Heart left ventricle (tissue), 13 donors: Measurements from ENCODE around the gene EMID1.

Experiments used
- CTCF ChIP-seq, 12 donors: fragments of 200-600 bp; sonication (generic) in 4 of 12; IDR thresholded peaks; one replicate each; pipeline versions ENCODE4 v1.5.0 to v1.8.0; 2018 to 2022; ENCODE audit warnings: antibody characterized with exemption in 12 of 12, mild to moderate bottlenecking in 5 of 12
- POLR2A ChIP-seq, 2 donors: fragments of 450-650 bp; IDR thresholded peaks; one replicate each; pipeline ENCODE4 v1.6.1; 2017; ENCODE audit warnings: antibody characterized with exemption in 2 of 2, mild to moderate bottlenecking in 2 of 2, moderate library complexity in 2 of 2
- donor health status: ischemic (EF 13 %, LVEDD 7.1; RV severe dilation, severe dysfunction).
- donor health status: DM: no; HTN: yes; CAD: no.
- donor health status: DM: no; HTN: no; CAD: no.
- donor health status: ischemic (EF 25% LVEDD 6.9; RV normal size, moderate dysfunction).
- donor health status: ischemic (EF 25% LVEDD 5.7; RV mildly dilated, moderate dysfunction).
- donor health status: ischemic (EF 35%, LVEDD 5.7; RV mildly dilated, moderate dysfunction).
- donor health status: nonischemic (EF 11% LVEDD 7.7; RV severe dilation, severe dysfunction).
- donor health status: DM: yes; HTN: yes; CAD: no.
- donor health status: PGD.
- donor health status: ischemic (EF 29% LVEDD 5.4; RV normal size, mild dysfunction).
- donor health status: nonischemic (EF 23%, LVEDD 6.1; RV moderate dilation, normal function).

GRCh38 chr22:29225422-29226090 is 19.9 kb downstream of the EMID1 start:
- TF ChIP-seq CTCF (IDR thresholded peaks at IDR 0.05): no peak
- no peak for TF ChIP-seq POLR2A (IDR thresholded peaks at IDR 0.05)
